ENCODE results near the gene MCOLN3.
A peak's percentile ranks its signal among the peaks of the same experiment; 100 is the strongest.

MCOLN3 gene, protein sequence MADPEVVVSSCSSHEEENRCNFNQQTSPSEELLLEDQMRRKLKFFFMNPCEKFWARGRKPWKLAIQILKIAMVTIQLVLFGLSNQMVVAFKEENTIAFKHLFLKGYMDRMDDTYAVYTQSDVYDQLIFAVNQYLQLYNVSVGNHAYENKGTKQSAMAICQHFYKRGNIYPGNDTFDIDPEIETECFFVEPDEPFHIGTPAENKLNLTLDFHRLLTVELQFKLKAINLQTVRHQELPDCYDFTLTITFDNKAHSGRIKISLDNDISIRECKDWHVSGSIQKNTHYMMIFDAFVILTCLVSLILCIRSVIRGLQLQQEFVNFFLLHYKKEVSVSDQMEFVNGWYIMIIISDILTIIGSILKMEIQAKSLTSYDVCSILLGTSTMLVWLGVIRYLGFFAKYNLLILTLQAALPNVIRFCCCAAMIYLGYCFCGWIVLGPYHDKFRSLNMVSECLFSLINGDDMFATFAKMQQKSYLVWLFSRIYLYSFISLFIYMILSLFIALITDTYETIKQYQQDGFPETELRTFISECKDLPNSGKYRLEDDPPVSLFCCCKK

DNA sequence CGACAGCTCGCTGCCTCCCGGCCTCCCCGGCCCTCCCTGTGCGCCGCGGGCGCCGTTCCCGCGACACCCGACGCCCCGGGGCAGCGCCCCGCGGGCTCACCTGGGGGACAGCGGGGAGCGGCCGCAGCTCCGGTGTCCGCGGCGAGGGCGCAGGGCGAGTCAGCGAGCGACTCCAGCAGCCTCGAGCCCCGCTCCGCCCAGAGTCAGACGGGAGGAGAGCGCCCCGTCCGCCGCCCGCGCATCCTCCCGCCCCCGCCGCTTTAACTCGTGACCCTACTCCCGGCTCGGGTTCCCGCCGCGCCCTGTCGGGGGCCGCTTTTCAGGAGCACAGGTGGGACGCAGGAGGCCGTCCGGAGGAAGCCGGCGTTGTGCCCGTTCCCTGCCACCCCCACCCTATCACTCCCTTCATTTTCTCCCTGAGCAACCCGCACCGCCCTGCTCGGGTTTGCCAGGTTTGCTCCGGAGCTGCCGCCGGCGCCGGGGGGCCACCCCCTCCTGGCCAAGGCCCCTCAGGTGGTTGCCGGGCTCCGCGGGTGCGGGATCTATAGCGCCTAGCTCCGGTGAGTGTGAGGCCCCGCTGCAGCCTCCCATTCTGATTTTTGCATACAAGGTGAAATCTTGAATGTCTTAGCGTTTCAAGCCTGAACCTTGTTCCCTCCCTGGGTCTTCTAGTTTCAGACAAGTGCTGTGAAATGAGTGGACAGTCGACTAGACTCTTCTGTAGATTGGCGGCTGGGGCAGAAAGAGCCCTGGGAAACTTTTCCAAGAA is at the start of gene MCOLN3:
Gene MCOLN3 (minus strand): TSS at position 205 of the 769 bp plus-strand sequence. CDS start 3,140 bp downstream, outside the sequence.
- DNase-seq = peak; percentile 36

DNA sequence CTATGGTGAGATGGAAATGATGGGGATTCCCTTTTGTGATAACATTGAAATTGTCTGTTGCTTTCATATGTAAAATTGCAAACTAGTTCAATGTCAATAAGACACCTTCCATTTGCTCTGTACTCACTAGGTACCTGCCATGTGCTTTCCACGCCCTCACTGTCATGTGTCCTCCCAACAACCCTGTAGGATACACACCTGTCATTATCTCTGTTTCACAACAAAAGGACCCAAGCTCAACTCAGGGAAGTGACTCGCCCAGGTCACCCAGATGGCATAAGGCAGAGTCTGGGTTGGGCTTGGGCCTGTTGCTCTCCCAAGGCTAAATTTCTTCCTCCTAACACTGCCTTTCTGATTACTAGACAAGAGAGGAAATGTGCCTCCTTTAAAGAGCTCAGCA is 45.3 kb upstream of the MCOLN3 start:
- DNase-seq = no peak

DNA sequence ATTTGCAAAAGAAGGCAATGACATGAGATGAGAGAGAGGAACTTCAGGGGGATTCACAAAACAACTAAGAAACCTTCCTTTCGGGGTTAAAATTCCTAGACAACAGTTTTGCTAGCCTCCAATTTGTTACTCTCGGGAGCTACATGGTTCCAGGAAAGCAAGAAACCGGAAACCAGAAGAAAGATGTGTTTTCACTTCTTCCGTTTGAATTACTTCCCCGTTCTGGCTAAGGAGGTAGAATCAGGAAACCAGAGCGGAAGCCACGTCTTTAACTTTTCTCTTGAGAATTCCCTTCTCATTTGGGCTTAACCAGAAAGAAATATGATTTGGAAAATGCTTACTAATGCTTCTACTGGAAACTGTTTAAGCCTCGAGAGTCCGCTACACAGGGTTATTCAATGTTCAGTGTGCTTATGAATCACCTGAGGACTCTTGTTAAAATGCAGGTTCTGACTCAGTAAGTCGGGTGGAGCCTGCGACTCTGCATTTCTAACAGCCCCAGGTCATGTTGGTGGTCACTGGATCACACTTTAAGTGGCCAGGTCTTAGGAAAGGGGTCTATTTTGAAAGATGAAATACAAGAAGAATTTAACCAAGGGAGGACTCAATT is 43.5 kb upstream of the MCOLN3 start:
- DNase-seq = peak; percentile 50

DNA sequence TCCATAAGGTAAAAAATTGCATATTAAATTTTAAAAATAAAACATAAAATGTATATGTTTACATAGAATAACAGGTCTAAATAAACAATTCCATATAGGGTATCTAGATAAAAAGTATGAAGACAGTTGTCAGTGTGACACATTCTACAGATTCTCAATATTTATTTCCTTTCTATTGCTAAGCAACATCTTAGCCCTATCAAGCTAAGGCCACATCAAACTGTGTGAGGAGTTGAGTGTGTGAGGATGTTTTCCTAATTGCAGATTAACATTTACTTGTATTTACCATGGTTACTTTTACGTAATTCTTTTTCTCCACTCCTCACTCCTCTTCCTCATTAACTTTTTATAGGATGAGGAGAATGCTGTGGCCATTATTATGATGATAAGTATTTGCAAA is 41.9 kb upstream of the MCOLN3 start:
- DNase-seq = no peak

DNA sequence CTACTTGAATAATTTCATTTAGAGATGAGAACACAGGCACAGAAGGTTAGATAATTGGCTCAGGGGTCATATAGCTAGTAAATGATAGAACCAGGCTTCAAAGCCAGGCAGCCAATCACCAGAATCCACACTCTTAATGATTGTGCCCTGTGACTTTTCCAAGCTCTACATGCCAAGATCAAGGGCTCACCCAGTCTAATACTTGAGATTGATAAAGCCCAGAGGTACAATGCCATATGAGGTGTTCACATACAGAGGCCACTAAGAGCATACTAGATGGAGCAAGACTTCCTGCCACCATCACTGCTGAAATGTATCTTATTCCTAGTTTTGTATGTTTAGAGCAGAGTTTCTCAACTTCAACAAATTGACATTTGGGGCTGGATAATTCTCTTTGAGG is 40.9 kb upstream of the MCOLN3 start:
- no peak for DNase-seq

DNA sequence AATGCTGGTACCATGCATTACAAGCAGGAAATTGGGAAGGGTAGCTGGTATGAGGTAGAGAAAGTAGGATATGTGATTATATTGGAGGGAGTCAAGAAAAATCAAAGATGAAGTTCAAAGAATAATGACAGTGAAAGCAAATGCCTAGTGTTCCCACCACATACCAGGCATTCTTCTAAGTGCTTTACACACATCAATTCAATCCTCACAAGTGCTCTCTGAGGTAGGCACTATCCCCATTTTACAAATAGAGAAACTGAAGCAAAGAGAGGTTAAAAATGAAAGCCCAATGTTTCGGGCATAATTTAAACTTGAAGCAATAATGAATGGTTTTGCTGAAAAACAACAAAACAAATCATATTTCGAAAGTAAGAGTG is 40.1 kb upstream of the MCOLN3 start:
- no peak for DNase-seq

DNA sequence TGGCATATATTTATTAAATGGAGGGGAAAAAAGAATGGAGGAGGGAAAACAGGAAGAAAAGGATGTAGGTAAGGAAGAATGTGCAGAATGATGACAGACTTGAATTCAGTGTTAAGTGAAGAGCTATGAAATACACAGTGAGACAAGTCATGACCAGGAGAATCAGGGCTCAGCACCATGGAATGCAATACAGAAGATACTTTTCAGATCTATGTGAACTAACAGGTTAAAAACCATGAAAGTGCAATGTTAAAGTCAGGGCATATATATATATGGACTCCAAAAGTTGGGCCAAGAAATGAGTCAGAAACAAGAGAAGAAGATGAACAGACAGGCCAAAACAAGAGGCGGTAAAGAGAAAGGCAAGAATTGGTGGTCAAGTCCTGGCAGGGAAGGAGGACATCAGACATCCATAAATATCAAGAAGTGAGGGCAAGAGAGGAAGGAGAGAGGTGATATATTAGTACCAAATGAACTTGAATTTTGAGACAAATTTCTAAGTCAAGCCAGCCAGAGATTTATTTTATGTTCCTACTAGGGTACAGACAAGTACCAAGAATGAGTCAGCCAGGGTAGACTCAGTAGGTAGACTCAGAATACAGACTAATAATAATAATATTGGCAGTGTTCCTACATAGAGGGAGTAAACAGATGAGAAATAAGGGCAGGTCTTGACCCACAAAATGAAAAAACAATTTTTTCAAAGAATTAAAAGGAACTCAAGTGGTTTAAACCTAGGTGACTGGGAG is 39.5 kb upstream of the MCOLN3 start:
- no peak for DNase-seq

DNA sequence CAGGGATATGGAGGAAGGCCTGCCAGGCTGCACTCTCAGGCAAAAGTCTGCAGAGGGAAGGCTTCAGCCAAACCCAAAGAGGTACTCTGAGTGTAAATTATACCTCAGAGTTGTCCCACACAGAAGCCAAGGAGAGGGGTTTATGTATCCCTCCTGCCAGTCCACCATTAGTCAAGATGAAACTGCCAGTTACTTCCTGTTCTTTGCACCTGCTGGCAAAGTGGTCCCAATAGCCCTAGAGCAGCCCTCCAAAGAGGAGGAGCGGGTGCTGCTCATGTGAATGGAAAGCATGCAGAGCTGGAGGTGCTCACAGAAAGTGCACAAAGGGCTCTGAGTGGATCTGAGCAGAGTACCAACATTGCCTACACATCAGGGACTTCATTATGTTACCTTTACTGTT is 37.1 kb upstream of the MCOLN3 start:
- no peak for DNase-seq

DNA sequence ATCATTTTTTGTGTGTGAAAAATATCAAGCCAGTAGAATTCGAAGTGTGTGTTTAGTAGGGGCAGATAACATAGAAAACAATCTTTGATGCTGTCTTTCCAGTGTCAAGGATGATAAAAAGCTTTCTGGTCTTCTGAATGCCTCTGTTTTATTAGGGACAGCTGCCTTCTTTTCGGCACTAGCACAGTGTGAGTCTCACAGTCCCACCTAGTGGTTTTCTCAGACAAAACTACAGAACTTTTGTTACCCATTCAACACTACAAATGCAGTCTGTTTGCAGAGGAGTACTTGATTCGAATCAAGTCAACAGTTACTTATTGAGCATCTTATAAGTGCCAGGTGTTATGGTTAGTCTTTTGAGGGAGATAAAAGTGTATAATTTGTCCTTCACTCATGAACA is 30.6 kb upstream of the MCOLN3 start:
- no peak for DNase-seq

DNA sequence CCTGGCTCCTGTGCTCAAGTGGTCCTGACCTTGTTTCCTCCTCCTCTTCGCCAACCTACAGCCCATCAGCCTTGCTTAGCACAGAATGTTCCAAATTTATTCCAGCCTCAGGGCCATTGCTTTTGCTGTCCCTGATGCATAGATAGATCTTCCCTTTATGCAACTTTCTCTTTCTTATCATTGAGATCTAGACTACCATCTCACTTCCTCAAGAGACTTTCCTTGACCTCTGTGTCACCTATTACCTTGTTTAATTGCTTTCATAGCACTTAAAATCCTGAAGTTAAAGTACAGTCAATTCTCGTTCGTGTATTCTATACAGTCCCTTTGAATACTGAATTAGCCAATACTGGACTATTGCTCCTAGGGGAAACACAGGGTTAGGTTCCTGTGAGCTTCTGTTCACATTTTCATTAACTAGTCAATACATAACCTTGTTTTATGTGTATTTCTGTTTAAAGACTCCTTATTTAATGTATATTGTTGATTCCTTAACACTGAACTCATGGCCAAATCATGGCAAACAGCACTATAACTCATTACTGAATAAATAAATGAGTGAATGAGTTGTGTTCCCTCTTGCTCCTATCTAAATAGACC is 26.2 kb upstream of the MCOLN3 start:
- DNase-seq = no peak

DNA sequence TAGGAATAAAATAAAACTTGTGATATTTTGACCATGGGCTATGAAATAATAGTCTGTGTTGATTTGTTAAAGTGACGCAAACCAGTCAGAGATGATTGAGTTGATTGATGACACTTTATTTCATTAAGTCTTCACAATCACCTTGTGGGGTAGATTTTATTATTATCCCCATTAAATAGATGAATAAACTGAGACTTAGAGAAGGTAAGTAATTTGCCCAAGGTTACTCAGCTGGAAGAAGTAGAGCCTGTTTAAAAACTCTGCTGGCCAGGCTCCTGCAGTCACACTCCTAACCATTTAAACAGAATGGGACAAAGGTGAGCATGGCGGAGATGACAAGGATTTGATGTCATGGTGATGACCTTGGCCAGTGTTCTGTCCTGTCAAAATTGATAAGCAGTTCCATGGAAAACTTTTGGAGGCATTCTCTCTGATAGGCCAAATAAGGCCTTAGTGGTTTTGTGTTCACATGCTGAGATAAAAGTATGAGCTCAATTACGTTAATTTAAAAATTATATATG is 22.7 kb upstream of the MCOLN3 start:
- DNase-seq = no peak

DNA sequence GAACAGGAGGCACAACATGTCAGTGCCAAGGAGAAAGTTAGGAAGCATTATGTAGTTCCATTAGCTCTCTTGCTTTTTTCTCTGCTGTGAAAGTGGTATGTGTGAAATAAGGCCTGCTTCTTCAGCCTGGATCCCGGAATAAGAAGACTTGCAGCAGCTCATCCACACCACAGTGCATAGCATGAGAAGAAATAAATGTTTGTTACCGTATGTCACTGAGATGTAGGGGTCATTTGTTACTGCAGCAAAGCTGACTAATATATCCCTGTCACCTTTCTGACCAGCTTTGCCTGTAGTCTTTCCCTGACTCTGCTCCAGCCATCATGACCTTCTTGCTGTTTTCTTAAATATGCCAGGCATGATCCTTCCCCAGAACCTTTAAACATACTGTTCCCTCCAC is 20.5 kb upstream of the MCOLN3 start:
- DNase-seq = no peak

DNA sequence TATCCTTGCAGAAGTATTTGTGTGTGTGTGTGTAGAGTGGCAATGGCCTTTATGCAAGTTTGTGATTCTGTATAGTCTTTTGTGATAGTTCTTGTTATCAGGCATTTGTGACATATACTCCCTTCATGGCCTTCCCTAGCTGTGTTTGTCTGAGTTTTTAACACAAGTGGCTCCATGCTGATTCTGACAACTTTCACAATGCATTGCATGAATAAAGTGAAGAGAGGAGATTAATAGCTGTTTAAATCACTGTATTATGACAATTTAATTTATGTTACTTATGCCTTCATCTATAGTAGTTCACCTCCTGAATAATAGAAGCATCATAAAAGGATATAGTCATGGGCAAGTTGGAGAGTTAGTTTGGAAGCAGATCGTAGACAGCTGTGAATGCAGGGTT is 17.2 kb upstream of the MCOLN3 start:
- DNase-seq = no peak

DNA sequence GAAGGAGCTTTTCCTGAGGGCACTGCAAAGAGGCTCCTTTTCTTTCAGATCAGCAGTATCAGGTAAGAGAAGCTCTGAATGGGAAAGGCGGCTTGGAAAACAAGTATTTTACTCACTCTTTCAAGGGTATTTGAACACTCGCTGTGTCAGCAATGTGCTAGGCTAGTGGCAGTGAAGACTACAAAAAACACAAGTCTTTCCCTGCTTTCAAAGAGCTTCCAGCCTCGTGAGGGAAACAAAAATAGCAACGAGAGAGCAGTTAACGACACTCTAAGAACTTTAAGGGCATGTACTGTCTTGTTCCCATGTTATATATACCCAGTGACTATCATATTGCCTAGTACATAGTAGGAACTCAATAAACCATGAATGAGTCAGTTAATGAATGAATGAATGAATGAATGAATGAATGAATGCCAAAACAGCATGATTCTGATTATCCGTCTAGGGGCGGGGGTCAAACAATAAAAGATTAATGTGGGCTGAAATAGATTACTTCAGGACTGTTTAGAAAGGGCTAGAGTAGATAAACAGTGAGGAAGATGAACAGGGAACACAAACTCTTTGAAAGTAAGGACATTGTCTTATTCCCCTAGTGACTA is 14.2 kb upstream of the MCOLN3 start:
- no peak for DNase-seq

DNA sequence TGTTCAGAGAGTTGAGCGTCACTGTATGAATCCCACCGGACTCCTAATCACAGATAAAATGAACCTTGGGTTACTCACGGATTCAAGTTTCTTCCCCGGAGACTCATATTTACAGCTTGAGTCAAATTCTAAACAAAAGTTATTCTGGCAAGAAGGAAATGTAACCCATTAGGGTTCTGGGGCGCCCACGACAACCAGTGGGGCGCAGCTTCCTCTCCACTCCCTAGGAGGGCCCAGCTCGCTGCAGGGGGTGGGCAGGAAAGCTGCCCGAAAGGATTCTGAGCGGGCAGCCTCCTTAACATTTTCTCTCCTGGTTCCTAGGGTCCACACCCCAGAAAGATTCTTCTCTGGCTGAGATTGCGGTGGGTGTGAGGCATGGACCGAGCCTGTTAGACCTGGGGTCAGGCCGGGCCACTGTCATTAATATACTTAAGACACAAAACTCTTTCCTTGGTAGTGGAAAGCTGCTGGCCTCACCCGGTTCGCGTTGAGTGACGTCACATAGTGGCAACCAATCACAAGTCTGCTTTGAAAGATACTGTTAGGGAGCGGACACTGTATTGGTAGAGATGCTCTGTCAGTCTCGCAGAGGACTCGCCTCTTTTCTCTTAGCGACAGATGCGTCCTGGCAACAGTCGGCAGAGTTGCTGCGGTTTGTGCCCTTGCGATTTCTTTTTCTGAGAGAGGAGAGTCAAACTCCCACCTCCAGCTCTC is 13.6 kb upstream of the MCOLN3 start:
- DNase-seq = peak; percentile 93

DNA sequence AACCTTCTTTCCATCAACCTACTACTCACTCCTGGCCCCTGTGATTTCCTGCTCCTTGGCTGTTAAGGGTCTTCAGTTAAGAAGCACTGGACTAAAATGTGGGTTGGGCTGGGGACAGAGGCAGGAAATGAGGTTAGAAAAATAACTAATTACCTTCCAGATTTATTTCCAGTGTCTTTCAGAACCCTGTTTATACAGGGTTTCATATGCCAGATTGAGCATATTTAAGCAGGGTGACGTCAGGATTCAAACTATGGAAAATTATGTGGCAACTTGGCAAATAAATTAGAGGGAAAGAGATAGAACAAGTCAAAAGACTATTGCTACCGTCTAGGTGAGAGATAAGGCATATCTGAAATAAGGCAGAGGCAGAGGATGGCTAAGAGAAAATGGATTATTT is 11.7 kb upstream of the MCOLN3 start:
- no peak for DNase-seq

DNA sequence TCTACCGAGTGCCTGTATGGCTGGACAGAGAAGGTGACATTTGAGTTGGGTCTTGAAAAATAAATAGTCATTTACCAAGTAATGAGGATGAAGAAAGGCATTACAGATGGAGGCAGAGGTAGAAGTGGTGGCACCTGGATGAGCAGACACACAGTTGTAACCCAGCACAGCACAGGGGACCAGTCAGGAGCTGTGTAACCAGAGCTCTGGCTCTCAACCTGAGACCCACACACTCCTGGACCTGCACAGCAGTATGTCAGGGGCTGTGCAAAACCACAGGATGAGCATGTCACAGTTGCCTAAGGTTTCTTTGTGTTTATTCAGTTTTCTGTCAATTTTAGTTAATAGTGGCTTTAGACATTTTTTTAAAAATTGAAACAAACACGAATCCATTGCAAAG is 11.3 kb upstream of the MCOLN3 start:
- DNase-seq = no peak

DNA sequence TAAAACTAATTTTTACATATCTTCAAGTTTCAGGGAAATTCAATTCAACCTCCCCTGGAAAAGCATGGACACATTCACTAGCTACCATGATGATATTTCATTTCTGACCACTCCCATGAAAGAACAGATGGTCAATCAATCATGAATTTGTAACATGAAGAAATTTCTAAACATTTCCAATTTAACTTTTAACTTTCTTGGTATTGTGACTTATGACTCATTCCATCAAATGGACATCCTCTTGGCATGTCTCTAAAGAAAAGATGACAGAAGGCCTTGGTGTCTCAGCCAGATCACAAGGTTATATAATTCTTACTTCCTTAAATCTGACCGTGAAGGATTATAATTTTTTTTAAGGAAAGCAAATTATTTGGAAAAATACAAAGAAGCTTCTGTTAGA is 10.5 kb upstream of the MCOLN3 start:
- DNase-seq = no peak

DNA sequence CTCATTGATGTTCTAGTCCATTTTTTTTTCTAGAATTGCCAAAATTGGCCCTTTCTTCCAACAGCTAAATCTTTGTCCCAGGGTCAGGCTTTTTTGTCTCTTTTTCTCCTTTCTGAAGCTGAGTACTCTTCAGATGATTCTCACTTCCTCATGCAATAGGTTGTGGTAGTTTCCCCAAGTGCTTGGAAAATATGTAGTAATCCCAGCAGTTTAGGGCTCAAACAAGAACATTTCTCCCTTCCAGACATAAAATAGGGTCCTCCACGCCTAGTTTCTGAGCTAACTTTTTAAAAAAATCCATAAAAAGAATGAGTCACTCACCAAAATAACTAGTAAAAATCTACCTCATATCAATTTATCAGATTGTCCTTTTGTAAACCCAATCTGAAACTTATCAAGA is 10.0 kb upstream of the MCOLN3 start:
- no peak for DNase-seq

DNA sequence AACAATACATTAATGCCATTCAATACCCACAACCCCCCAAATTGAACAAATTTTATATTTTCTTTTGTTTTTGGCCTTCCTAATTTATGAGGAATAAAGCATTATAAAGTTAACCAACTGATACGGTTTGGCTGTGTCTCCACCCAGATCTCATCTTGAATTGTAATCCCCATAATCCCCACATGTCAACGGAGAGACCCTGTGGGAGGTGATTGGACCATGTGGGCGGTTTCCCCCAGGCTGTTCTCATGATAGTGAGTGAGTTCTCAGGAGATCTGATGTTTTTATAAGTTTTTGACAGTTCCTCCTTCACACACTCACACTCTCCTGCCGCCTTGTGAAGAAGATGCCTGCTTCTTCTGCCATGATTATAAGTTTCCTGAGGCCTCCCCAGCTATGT is 6.4 kb upstream of the MCOLN3 start:
- no peak for DNase-seq

DNA sequence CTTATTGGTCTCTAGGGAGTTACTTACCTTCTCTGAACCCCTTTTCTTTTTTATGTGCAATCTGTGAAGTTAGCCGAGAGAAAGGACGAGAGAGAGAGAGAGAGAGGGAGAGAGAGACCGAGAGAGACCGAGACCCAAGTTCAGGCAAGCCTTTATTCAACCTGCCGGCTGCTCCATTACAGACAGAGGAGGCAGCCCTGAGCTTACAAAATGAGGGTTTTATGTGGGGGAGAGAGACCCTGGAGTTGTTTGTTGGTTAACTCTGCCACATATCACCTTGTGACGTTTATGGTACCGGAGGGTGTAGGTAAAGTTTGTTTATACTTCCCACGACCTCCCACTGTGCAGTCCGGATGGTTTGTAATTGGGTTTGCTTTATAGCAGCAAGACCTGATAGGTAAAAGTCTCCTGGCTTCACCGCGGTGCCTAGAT is 1.5 kb upstream of the MCOLN3 start:
- DNase-seq = no peak
